Lower lobe of right lung (tissue), 2 donors: Measurements from ENCODE around the gene OSBPL3. TPM values are rescaled to one million over a fixed set of nuclear protein-coding genes. Genes with fewer than 3 reads are reported as not detected.

Experiments
- ATAC-seq, 2 donors: fragments of 200-7000 bp; cut with Tn5 transposase; one replicate each; pipeline ENCODE4 v1.9.1; 2020 to 2022; ENCODE audit warnings: mild to moderate bottlenecking in 2 of 2, moderate library complexity in 2 of 2
- DNase-seq: peaks from one replicate; pipeline ENCODE4 v3.0.0-alpha.2; 2020
- H3K27ac ChIP-seq: fragments of 200-600 bp; one replicate; pipeline ENCODE4 v1.8.0; 2022
- H3K27me3 ChIP-seq: fragments of 200-600 bp; one replicate; pipeline ENCODE4 v1.8.0; 2022; ENCODE audit warnings: low read depth
- H3K36me3 ChIP-seq: fragments of 200-600 bp; one replicate; pipeline ENCODE4 v1.8.0; 2022; ENCODE audit warnings: mild to moderate bottlenecking
- H3K4me1 ChIP-seq: fragments of 200-600 bp; one replicate; pipeline ENCODE4 v1.8.0; 2022
- H3K4me3 ChIP-seq: fragments of 200-600 bp; one replicate; pipeline ENCODE4 v1.8.0; 2022; ENCODE audit warnings: mild to moderate bottlenecking
- H3K9me3 ChIP-seq: fragments of 200-600 bp; one replicate; pipeline ENCODE4 v1.8.0; 2022
- intact Hi-C: fragments of 100-400 bp; cut with DNase I; formaldehyde crosslinking; loops from one replicate; pipeline ENCODE4 v1.11.0; 2022
- total RNA-seq: library from RNA; stranded (reverse); fragmentation: NEBNext Ultra II Directional; extraction: Animal tissue kit (Norgen Biotek cat#: 25700); gene quantifications from one replicate; pipeline ENCODE4 v1.2.1, GENCODE V29; 2021
- TF ChIP-seq, protein P1 (sequence below): fragments of 200-600 bp; IDR thresholded peaks from one replicate; pipeline ENCODE4 v1.8.0; 2022; ENCODE audit warnings: antibody characterized with exemption, mild to moderate bottlenecking
- donor health status: DM: no; HTN: yes; CAD: no; lungs with severe emphysema.

Gene OSBPL3
- total RNA-seq, 1 donor from 2014 or later: 24.9 TPM

DNA sequence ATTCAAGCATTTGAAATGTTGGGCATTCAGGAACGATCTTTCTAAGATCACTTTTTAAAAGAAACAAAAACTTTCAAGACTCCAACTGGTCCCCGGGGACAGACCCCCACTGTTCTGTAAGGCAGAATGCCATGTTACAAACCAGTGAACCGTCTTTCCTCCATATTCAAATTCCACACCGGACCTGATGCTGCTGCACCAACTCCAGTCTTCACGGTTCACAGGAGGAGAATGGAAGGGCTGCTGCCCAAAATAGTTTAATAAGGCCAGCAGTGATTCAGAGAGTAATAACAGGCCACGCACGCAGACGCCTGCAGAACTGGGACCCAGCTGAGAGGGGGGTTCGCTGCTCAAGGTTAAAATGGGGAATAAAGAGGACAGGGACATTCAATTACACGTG lies 47.2 kb downstream of the OSBPL3 start:
- Histone ChIP-seq H3K9me3 (no peaks in the 10 kb centered on the region), H3K4me1 (no peaks in the 10 kb centered on the region), H3K27ac (no peak overlapping the region), H3K36me3 (no peaks in the 10 kb centered on the region), H3K4me3 (no peak overlapping the region), H3K27me3 (no peaks in the 10 kb centered on the region)
- ATAC-seq (no peak), DNase-seq (no peak)
- TF ChIP-seq, protein P1, sequence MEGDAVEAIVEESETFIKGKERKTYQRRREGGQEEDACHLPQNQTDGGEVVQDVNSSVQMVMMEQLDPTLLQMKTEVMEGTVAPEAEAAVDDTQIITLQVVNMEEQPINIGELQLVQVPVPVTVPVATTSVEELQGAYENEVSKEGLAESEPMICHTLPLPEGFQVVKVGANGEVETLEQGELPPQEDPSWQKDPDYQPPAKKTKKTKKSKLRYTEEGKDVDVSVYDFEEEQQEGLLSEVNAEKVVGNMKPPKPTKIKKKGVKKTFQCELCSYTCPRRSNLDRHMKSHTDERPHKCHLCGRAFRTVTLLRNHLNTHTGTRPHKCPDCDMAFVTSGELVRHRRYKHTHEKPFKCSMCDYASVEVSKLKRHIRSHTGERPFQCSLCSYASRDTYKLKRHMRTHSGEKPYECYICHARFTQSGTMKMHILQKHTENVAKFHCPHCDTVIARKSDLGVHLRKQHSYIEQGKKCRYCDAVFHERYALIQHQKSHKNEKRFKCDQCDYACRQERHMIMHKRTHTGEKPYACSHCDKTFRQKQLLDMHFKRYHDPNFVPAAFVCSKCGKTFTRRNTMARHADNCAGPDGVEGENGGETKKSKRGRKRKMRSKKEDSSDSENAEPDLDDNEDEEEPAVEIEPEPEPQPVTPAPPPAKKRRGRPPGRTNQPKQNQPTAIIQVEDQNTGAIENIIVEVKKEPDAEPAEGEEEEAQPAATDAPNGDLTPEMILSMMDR: no peak
- intact Hi-C loops: no loop called here

DNA sequence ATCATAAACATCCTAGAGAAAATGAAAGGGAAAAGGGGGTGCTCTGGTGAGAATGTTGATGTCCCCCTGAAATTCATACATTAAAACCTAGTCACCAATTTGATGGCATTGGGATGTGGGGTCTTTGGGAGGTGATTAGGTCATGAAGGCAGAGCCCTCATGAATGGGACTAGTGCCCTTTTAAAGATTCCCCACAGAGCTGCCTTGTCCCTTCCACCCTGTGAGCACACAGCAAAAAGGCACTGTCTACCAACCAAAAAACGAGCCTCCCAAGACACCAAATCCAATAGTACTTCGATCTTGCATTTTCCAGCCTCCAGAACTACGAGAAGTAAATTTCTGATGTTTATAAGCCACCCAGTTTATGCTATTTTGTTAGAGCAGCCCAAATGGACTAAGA lies 47.6 kb downstream of the OSBPL3 start:
- no peak overlapping the region for H3K27ac ChIP-seq
- no peak for ATAC-seq
- H3K4me1 ChIP-seq: no peaks in the 10 kb centered on the region
- no peaks in the 10 kb centered on the region for H3K27me3 ChIP-seq
- H3K36me3 ChIP-seq: no peaks in the 10 kb centered on the region
- H3K4me3 ChIP-seq: no peak overlapping the region
- no peaks in the 10 kb centered on the region for H3K9me3 ChIP-seq
- no peak for DNase-seq
- TF ChIP-seq, protein P1: no peak
- intact Hi-C loops: no loop called here

DNA sequence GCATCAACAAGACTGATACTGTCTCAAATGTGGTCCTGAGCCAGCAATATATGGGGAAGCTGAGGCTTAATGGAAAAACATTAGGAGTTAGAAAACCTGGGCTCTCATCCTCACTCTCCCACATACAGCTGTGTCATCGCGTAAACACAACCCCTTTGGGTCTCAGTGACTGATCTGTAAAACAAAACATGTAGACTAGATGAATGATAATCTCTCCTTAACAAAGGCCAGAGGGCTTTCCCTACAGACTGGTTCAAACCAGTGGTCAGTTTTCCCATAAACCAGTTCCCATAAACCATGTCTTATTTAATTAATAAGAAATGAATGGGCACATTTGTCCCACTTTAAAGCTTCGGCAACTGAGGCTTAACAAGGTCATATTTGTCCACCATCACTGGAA lies 48.1 kb downstream of the OSBPL3 start:
- DNase-seq (no peak), ATAC-seq (no peak)
- H3K36me3 ChIP-seq: no peaks in the 10 kb centered on the region
- no peaks in the 10 kb centered on the region for H3K9me3 ChIP-seq
- intact Hi-C loops: no loop called here
- TF ChIP-seq, protein P1: no peak
- no peak overlapping the region for H3K4me3 ChIP-seq
- no peak overlapping the region for H3K27ac ChIP-seq
- H3K4me1 ChIP-seq: no peaks in the 10 kb centered on the region
- no peaks in the 10 kb centered on the region for H3K27me3 ChIP-seq

DNA sequence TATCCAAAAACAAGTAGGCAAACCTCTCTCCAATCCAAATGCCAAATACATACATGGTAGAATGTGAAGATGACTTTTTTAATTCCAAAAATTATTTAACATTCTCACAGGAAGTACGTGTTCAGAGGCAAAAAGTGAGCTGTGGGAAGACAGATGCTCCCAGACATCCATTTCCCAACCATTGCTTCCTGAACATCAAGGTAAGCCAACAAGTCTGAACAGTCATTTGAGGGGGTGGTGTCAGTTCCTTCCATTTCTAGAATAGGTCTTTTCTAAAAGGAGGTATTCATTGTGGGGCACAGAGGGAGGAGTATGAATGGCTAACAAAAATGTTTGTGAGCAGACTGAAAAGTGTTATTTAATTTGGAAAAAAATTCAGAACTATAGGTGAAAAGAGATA lies 49.1 kb downstream of the OSBPL3 start:
- no peaks in the 10 kb centered on the region for H3K9me3 ChIP-seq
- H3K4me3 ChIP-seq: no peak overlapping the region
- no peaks in the 10 kb centered on the region for H3K27me3 ChIP-seq
- ATAC-seq: no peak
- DNase-seq: no peak
- H3K4me1 ChIP-seq: no peaks in the 10 kb centered on the region
- TF ChIP-seq, protein P1: no peak
- no peak overlapping the region for H3K27ac ChIP-seq
- intact Hi-C loops: no loop called here
- no peaks in the 10 kb centered on the region for H3K36me3 ChIP-seq

DNA sequence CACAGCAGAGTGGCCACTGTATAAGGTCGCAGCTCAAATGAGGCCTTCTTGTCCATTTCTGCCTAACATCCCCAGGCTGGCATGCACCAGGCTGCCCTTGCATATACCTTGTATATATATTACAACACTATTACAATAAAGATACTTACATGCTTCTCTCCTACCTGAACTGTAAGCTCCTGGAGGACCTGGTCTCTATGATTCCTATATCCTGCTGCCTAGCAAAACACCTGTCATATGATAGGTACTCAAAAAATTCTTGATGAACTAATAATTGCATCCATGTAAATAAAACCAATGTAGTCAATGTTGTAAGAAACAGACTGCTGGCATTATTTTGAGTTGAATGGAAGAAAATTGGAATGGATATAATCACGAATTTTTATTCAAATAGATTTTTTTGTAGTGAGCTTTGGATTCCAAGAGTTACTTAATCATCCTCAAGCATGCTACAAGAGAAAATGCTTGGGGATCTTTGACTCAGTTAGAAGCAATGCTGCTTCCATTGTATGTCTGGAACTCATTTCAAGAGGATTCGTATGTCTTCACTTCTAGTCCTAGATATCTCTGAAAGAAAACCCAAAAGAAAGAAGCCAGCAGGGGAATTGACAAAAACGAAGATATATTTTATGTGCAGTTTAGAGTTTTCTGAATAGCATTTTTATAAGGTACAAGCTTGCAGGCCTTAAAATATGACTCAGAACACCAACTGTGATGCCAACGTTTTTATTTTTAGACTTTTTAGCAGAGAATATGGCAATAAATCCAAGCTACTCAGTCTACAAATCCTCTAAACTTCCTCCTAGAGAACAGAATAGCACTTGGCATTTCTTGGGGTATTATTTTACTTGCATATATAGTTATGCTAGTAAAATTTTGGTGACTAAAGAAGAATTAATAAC lies 53.1 kb downstream of the OSBPL3 start:
- Histone ChIP-seq H3K36me3 (no peaks in the 10 kb centered on the region), H3K27ac (no peak overlapping the region), H3K9me3 (no peaks in the 10 kb centered on the region), H3K4me3 (no peak overlapping the region), H3K27me3 (no peaks in the 10 kb centered on the region), H3K4me1 (peaks cover 7% of the 10 kb centered on the region)
- TF ChIP-seq, protein P1: no peak
- ATAC-seq (no peak), DNase-seq (no peak)
- intact Hi-C loops: no loop called here
